Epithelial cell of proximal tubule (primary cell): ENCODE results near the gene RORB. TPM values are rescaled to one million over a fixed set of nuclear protein-coding genes. Genes with fewer than 3 reads are reported as not detected.
A peak's percentile ranks its signal among the peaks of the same experiment; 100 is the strongest.

Experiments used
- DNase-seq: peaks from one replicate; pipeline ENCODE4 v3.0.0-alpha.2; 2011; ENCODE audit warnings: low read depth
- H3K4me3 ChIP-seq: 2 replicates; pipeline ENCODE4 v1.5.1; 2011; ENCODE audit warnings: low read depth, mild to moderate bottlenecking, low read length
- total RNA-seq: library from RNA; depleted of rRNA; stranded (reverse); fragments of >200 nt; gene quantifications from 2 replicates; pipeline ENCODE4 v1.2.3, GENCODE V29; 2015
- TF ChIP-seq, protein P1 (sequence below): conservative IDR thresholded peaks from 2 replicates; pipeline ENCODE4 v1.5.1; 2012; ENCODE audit warnings: low read depth, mild to moderate bottlenecking, low read length

Gene RORB
- total RNA-seq, 1 donor from 2014 or later = not detected

DNA sequence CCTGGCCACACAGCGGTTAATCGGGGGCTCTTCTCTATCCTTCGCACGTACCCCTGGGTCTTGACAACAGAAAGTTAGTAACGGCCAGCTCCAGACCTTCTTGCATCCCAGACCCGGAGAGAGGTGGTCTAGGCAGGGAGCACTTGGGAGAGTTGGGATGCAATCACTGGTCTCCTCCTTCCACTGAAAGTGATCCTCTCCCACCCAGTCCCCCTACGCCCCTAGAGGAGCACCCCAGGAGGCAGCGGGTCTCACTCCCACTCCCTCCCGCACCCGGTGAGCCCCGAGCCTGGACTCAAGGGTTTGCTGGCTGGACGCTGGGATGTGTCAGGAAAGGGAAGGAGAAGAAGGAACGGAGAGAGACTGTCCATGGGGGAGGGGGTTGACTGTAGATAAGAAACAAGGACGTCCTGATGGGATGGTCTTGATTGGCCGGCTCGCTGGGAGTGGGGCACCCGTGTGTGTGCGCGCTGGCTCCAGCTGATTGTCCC is 2.0 kb downstream of the RORB start:
- peak overlapping the region; percentile 4 for H3K4me3 ChIP-seq
- TF ChIP-seq, protein P1, sequence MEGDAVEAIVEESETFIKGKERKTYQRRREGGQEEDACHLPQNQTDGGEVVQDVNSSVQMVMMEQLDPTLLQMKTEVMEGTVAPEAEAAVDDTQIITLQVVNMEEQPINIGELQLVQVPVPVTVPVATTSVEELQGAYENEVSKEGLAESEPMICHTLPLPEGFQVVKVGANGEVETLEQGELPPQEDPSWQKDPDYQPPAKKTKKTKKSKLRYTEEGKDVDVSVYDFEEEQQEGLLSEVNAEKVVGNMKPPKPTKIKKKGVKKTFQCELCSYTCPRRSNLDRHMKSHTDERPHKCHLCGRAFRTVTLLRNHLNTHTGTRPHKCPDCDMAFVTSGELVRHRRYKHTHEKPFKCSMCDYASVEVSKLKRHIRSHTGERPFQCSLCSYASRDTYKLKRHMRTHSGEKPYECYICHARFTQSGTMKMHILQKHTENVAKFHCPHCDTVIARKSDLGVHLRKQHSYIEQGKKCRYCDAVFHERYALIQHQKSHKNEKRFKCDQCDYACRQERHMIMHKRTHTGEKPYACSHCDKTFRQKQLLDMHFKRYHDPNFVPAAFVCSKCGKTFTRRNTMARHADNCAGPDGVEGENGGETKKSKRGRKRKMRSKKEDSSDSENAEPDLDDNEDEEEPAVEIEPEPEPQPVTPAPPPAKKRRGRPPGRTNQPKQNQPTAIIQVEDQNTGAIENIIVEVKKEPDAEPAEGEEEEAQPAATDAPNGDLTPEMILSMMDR = no peak
- no peak for DNase-seq

DNA sequence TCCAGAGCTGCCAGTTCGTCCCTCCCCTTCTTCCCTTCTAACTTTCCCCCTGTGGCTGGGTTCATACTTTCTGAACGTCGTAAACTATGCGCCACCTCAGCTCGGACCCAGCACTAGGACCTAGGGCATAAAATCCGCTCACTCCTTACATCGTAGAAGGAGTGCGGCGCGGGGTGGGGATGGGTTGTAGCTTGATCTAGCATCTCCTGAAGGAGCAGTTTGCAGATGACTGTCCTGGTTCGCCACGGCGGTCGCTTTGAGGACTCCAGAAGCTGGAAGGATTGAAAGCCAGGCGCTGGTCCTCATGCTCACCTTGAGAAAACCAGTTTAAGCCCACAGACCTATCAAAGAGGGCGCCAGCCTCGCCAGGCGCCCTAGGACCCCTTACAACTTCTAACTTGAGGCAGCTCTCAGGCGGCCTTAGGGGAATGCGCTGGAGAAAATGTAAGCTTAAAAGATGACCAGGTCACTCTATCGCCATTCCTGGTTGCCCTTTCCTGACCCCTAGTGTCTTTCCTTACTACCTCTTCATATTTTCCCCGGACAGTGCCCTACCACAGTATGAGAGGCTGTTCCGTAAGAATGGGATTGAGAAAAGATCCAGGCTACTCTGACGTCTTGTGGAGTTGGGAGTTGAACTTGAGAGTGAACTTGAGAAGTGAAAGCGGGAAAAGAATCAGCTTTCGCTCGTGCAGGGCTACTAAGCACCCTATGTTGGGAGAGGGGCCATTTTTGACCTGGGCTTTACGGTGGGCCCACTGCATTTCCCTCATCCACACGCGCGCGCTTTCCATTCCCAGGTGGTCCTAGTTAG is 2.8 kb downstream of the RORB start:
- TF ChIP-seq, protein P1 = no peak
- no peak for DNase-seq
- H3K4me3 ChIP-seq = peak overlapping the region; percentile 18

DNA sequence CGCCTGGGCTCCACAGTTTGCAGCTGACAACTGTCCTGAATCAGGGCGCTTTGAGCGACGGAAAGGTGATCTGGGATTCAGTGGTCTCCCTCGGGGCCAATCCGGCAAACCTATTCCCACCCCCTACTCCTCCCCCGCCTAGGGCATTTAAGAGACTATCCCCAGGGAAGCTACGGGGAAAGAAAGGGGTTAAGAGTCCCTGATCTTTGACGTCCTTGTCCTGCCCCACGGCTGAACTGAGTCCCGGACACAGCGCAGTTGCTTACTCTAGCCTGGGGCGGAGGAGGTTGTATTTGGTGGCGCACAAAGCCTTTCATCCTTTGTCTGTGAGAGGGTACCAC is 3.4 kb downstream of the RORB start:
- TF ChIP-seq, protein P1 = no peak
- H3K4me3 ChIP-seq = peak overlapping the region; percentile 15
- DNase-seq = no peak

DNA sequence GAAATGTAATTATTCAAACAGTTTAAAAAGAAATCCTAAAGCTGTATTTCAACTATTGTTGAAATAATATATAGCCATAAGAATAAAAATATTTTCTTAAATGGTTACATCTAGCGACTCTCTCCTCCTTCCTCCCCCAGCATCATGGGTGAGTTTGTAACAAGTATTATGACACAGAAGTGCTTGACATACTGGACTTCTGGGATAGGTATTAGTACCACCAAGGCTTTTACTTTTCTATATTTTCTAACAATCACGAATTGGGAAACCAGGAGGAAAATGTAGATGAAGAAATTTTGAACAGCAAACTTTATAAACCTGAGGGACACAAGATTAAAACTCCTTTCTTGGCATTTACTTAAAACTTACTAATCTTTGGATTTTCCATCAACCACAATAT is 4.4 kb downstream of the RORB start:
- no peak for DNase-seq
- TF ChIP-seq, protein P1 = no peak
- H3K4me3 ChIP-seq = no peak overlapping the region

DNA sequence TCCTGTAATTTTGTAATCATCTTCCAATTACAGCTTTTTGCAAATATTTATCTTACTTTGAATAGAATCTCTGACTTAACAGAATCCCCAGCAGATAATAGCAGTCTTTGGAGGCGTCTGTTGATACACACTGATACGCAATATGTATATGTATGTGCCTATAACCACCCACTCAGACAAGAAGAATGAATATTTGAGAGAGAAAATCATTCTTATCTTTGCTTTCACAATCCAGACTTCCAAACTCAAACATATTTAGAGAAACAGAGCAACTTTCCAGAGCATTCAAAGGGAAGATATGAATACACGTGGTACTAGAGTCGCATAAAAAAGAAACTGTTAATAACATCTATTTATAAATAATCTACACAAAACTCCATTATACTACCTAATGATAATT is 6.1 kb downstream of the RORB start:
- no peak for DNase-seq
- H3K4me3 ChIP-seq = no peak overlapping the region
- TF ChIP-seq, protein P1 = no peak

DNA sequence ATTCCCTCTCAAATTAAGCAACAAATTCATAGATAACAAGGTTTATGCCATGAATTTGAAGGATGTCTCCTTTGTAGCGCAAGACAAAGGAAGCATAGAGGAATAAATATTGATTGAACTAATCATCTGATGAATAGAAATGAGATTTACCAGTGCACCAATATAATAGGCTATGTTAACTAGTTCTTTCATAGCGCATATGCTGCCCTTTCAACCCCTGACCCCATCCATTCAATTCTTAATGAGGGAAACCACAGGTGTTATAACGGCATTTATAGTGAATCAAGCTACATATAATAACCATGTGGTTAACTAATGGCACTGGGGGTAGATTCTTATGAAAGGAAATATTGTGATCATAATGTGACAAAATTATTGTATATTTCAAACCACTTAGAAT is 6.5 kb downstream of the RORB start:
- TF ChIP-seq, protein P1 = no peak
- H3K4me3 ChIP-seq = no peak overlapping the region
- DNase-seq = no peak

DNA sequence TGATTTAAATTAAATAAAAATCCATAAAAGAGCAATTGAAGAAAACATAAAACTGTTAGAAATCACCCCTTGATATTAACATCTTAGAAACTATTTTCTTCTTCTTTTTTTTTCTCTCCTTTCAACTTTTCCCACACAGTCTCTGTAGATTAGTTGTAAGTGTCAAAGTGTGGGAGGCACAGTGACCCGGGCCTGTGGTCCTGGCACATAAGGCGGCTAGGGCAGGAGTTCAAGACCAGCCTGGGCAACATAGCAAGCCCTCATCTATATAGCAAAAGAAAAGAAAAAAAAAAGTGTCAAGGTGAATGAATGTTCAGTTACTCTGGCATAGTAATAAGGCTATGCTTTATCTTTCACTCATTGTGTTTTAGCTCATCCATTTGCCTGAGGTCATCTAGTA is 14.2 kb downstream of the RORB start:
- no peak overlapping the region for H3K4me3 ChIP-seq
- TF ChIP-seq, protein P1 = no peak
- no peak for DNase-seq
